ENCODE measurements around the gene AP1G2. TPM values are rescaled to one million over a fixed set of nuclear protein-coding genes. Genes with fewer than 3 reads are reported as not detected.
A peak's percentile ranks its signal among the peaks of the same experiment; 100 is the strongest.

The AP1G2 gene, protein sequence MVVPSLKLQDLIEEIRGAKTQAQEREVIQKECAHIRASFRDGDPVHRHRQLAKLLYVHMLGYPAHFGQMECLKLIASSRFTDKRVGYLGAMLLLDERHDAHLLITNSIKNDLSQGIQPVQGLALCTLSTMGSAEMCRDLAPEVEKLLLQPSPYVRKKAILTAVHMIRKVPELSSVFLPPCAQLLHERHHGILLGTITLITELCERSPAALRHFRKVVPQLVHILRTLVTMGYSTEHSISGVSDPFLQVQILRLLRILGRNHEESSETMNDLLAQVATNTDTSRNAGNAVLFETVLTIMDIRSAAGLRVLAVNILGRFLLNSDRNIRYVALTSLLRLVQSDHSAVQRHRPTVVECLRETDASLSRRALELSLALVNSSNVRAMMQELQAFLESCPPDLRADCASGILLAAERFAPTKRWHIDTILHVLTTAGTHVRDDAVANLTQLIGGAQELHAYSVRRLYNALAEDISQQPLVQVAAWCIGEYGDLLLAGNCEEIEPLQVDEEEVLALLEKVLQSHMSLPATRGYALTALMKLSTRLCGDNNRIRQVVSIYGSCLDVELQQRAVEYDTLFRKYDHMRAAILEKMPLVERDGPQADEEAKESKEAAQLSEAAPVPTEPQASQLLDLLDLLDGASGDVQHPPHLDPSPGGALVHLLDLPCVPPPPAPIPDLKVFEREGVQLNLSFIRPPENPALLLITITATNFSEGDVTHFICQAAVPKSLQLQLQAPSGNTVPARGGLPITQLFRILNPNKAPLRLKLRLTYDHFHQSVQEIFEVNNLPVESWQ
- polyA plus RNA-seq: 119 to 230 TPM (median 128 TPM) in 3 replicates
- 32.3 TPM for polyA plus RNA-seq (2011; ENCODE audit: low read depth)
- polyA plus RNA-seq (2011; cell fraction: cytosol; rRNA removed): 70.8 and 77.1 TPM in 2 replicates
- 905 and 1,158 TPM in 2 replicates for polyA plus RNA-seq (2011; cell fraction: nucleus; rRNA removed)
- polyA plus RNA-seq (2012; ENCODE audit: low replicate concordance): 74.0 and 125 TPM in 2 replicates
- polyA minus RNA-seq: 177 to 204 TPM (median 203 TPM) in 3 replicates
- polyA minus RNA-seq (2011; cell fraction: cytosol; rRNA and poly(A)+ RNA removed): 78.5 TPM
- 123 and 164 TPM in 2 replicates for polyA minus RNA-seq (2011; cell fraction: nucleus; rRNA and poly(A)+ RNA removed)

DNA sequence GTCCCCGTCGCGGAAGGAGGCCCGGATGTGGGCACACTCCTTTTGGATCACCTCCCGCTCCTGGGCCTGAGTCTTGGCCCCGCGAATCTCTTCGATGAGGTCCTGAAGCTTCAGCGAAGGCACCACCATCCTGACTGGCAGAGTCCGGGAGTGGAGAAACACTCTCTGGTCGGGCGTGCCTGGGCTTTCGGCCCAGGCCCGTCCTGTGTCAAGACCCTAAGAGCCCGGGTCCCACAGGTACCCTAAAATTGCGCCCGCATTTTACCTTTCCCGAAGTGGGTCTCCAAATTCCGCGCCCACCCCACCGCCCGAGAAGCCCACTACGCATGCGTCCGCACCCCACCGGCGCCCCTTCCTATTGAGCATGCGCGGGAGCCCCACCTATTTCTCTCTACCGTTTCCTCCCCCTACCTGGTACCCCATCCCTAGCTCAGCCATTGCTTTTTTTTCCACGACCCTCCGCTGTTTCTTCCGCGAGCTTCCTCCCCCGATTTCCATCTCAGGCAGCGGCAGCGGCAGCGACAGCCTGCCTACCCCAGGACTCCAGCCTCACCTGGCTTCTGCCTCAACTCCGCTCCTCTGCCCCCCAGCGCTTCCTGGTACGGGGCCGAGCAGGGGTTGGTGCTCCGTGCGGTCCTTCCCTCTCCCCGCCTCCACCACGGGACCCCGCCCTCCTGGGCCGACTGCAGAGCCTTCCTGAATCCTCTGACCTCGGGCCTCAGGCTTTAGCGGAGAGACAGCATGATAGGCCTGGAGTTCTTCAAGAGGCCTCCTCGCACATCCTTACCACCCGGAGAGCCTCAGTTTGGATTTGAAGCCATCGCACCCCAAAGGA lies at the start of gene AP1G2:
Gene AP1G2 (minus strand): TSS at position 606 of the 835 bp plus-strand sequence. CDS start 477 bp downstream, at position 129.
- H3K4me1 ChIP-seq (ENCODE audit: control insufficient read depth, extremely low read depth, insufficient read depth, low read length): peaks cover 26% of the 10 kb centered on the region
- H3K9me3 ChIP-seq (ENCODE audit: control insufficient read depth, low read depth, low read length): no peaks in the 10 kb centered on the region
- peaks cover 3% of the 10 kb centered on the region for H4K20me1 ChIP-seq (ENCODE audit: control insufficient read depth, extremely low read depth, insufficient read depth, low read length)
- H3K27ac ChIP-seq (ENCODE audit: control insufficient read depth, insufficient read depth, low read length): peak within 1 kb of the TSS; percentile 72
- H3K36me3 ChIP-seq (ENCODE audit: control insufficient read depth in 2 of 2, extremely low read depth in 1 of 2, insufficient read depth in 2 of 2, low read length in 2 of 2): peaks cover 27 to 31% of the 10 kb centered on the region in 2 experiments
- TF ChIP-seq EZH2 (IDR thresholded peaks at IDR 0.05; ENCODE audit: low read length): no peak
- TF ChIP-seq, protein P1, sequence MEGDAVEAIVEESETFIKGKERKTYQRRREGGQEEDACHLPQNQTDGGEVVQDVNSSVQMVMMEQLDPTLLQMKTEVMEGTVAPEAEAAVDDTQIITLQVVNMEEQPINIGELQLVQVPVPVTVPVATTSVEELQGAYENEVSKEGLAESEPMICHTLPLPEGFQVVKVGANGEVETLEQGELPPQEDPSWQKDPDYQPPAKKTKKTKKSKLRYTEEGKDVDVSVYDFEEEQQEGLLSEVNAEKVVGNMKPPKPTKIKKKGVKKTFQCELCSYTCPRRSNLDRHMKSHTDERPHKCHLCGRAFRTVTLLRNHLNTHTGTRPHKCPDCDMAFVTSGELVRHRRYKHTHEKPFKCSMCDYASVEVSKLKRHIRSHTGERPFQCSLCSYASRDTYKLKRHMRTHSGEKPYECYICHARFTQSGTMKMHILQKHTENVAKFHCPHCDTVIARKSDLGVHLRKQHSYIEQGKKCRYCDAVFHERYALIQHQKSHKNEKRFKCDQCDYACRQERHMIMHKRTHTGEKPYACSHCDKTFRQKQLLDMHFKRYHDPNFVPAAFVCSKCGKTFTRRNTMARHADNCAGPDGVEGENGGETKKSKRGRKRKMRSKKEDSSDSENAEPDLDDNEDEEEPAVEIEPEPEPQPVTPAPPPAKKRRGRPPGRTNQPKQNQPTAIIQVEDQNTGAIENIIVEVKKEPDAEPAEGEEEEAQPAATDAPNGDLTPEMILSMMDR (optimal IDR thresholded peaks at IDR 0.05 in 1 of 3, IDR thresholded peaks at IDR 0.05 in 1 of 3, conservative IDR thresholded peaks at IDR 0.05 in 1 of 3; ENCODE audit: extremely low read depth in 1 of 3, insufficient read depth in 2 of 3, low read length in 3 of 3): no peak
- peaks cover 21% of the 10 kb centered on the region for H3K79me2 ChIP-seq (ENCODE audit: control insufficient read depth, insufficient read depth, low read length)
- peak within 1 kb of the TSS; percentile 97 for H2AFZ ChIP-seq (ENCODE audit: control insufficient read depth, low read length)
- peak; percentile 48 for DNase-seq (ENCODE audit: low read depth, low spot score)
- peak within 1 kb of the TSS; percentile 88 for H3K9ac ChIP-seq (ENCODE audit: control insufficient read depth, extremely low read depth, insufficient read depth, low read length)
- peak within 1 kb of the TSS; percentile 97 for H3K4me2 ChIP-seq (ENCODE audit: control insufficient read depth, extremely low read depth, insufficient read depth, low read depth, low read length)
- no peaks in the 10 kb centered on the region for H3K9me1 ChIP-seq (ENCODE audit: control insufficient read depth, extremely low read depth, insufficient read depth, low read length)
- peak within 1 kb of the TSS; percentile 73 to 93 (median 92) for H3K4me3 ChIP-seq (ENCODE audit: control insufficient read depth in 2 of 3, extremely low read depth in 1 of 3, insufficient read depth in 2 of 3, low read depth in 1 of 3, low read length in 3 of 3)
- H3K27me3 ChIP-seq (ENCODE audit: control insufficient read depth, extremely low read depth, insufficient read depth, low read length): no peaks in the 10 kb centered on the region
- dilution Hi-C loops (cut with MboI; ENCODE audit: extremely low pct_ligation_motif_present, low sequenced_read_pairs): no loop called here
- peak; percentile 61 for FAIRE-seq

DNA sequence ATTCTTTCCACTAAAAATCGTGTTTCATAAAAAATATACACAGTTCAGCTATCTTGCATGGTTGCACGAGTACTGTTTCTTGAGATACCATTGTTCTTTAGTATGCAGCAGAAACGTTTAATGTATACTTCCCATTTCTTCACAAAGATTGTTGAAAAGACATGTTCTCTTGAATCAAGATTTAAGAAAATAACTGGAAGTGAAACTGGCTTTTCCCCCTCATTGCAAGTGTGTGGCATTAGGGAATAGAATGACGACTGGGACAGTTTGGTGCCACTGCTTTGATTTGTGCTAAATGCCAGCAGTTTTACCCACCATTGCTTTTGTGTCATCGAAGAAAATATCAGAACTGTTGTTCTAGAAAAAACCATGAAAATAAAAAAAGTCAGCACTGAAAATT lies 48.3 kb upstream of the AP1G2 start:
- Histone ChIP-seq H4K20me1 (ENCODE audit: control insufficient read depth, extremely low read depth, insufficient read depth, low read length) (no peaks in the 10 kb centered on the region), H2AFZ (ENCODE audit: control insufficient read depth, low read length) (no peak overlapping the region), H3K79me2 (ENCODE audit: control insufficient read depth, insufficient read depth, low read length) (no peaks in the 10 kb centered on the region), H3K4me2 (ENCODE audit: control insufficient read depth, extremely low read depth, insufficient read depth, low read depth, low read length) (no peak overlapping the region), H3K4me3 (ENCODE audit: control insufficient read depth in 2 of 3, extremely low read depth in 1 of 3, insufficient read depth in 2 of 3, low read depth in 1 of 3, low read length in 3 of 3) (no peak overlapping the region), H3K9ac (ENCODE audit: control insufficient read depth, extremely low read depth, insufficient read depth, low read length) (no peak overlapping the region), H3K4me1 (ENCODE audit: control insufficient read depth, extremely low read depth, insufficient read depth, low read length) (no peaks in the 10 kb centered on the region), H3K9me1 (ENCODE audit: control insufficient read depth, extremely low read depth, insufficient read depth, low read length) (no peaks in the 10 kb centered on the region), H3K36me3 (ENCODE audit: control insufficient read depth in 2 of 2, extremely low read depth in 1 of 2, insufficient read depth in 2 of 2, low read length in 2 of 2) (no peaks in the 10 kb centered on the region), H3K27me3 (ENCODE audit: control insufficient read depth, extremely low read depth, insufficient read depth, low read length) (peaks cover 4% of the 10 kb centered on the region), H3K9me3 (ENCODE audit: control insufficient read depth, low read depth, low read length) (no peaks in the 10 kb centered on the region), H3K27ac (ENCODE audit: control insufficient read depth, insufficient read depth, low read length) (no peak overlapping the region)
- dilution Hi-C loops (cut with MboI; ENCODE audit: extremely low pct_ligation_motif_present, low sequenced_read_pairs): no loop called here
- no peak for DNase-seq (ENCODE audit: low read depth, low spot score)
- TF ChIP-seq EZH2 (IDR thresholded peaks at IDR 0.05; ENCODE audit: low read length): no peak
- TF ChIP-seq, protein P1 (optimal IDR thresholded peaks at IDR 0.05 in 1 of 3, IDR thresholded peaks at IDR 0.05 in 1 of 3, conservative IDR thresholded peaks at IDR 0.05 in 1 of 3; ENCODE audit: extremely low read depth in 1 of 3, insufficient read depth in 2 of 3, low read length in 3 of 3): no peak
- FAIRE-seq: no peak

Measured in keratinocyte (primary cell).